Measurements from ENCODE around the gene RASGEF1B. TPM values are rescaled to one million over a fixed set of nuclear protein-coding genes. Genes with fewer than 3 reads are reported as not detected.

RASGEF1B gene
- total and polyA plus RNA-seq, 2 of the 4 experiments (the other 2 are of a cell fraction): 0.09 to 0.36 TPM

- Histone ChIP-seq H3K9me1 (ENCODE audit: insufficient read depth, low read length) (no peaks in the 10 kb centered on the region; the same call in 1 of the 2 replicates), H3K9me3 (ENCODE audit: control insufficient read depth, insufficient read depth, low read length) (no peaks in the 10 kb centered on the region), H4K8ac (ENCODE audit: low read depth in 2 of 2, low read length in 2 of 2) (no peak overlapping the region), H3K4ac (ENCODE audit: low read depth, low read length) (no peak overlapping the region), H2BK5ac (ENCODE audit: low read depth, low read length, poor library complexity, severe bottlenecking) (no peak overlapping the region), H3K4me3 (ENCODE audit: insufficient read depth, low read depth, low read length) (no peak overlapping the region), H3K4me2 (ENCODE audit: low read depth, low read length) (no peak overlapping the region), H2BK120ac (ENCODE audit: low read depth, low read length) (no peak overlapping the region), H3K14ac (replicated peaks; ENCODE audit: low read depth, low read length) (no peak overlapping the region), H3K23ac (ENCODE audit: low read depth, low read length) (no peak overlapping the region), H4K20me1 (ENCODE audit: insufficient read depth, low read length) (no peaks in the 10 kb centered on the region), H2BK15ac (ENCODE audit: low read depth, low read length) (no peak overlapping the region), H3K79me1 (ENCODE audit: low read depth in 1 of 2, low read length in 2 of 2) (no peaks in the 10 kb centered on the region), H3K36me3 (ENCODE audit: control insufficient read depth, insufficient read depth, low read length) (no peaks in the 10 kb centered on the region), H3K9ac (ENCODE audit: low read depth, low read length) (no peak overlapping the region), H2AFZ (replicated peaks; ENCODE audit: low read length, poor library complexity) (no peak overlapping the region), H3K4me1 (ENCODE audit: control insufficient read depth, insufficient read depth, low read length) (peaks cover 18% of the 10 kb centered on the region), H2BK20ac (ENCODE audit: low read depth, low read length) (no peak overlapping the region; the same call in 1 of the 2 replicates), H3K18ac (ENCODE audit: low read depth, low read length) (peak overlapping the region; percentile 51; the same call in 1 of the 2 replicates), H3K27me3 (ENCODE audit: control insufficient read depth, insufficient read depth, low read length) (no peaks in the 10 kb centered on the region), H4K91ac (ENCODE audit: insufficient read depth, low read depth, low read length) (no peak overlapping the region), H2AK9ac (replicated peaks; ENCODE audit: low read depth, low read length, poor library complexity) (no peak overlapping the region), H4K5ac (ENCODE audit: low read depth, low read length) (no peak overlapping the region), H3K27ac (ENCODE audit: insufficient read depth, low read length) (no peak overlapping the region), H2AK5ac (ENCODE audit: low read depth, low read length) (no peak overlapping the region), H3K56ac (ENCODE audit: extremely low read depth, insufficient read depth, low read length) (no peak overlapping the region)
- in situ Hi-C loops (cut with MboI; ENCODE audit: low sequenced_read_pairs): no loop called here
- WGBS, 2 experiments (ENCODE audit: extremely low coverage in 2 of 2, insufficient read length in 1 of 2): no CpG with 5 or more reads among the region's 1 CpG
- intact Hi-C loops (cut with micrococcal nuclease): no loop called here
- no peak for ATAC-seq (ENCODE audit: low read depth)
- ChIA-PET POLR2A (ENCODE audit: unreplicated experiment) (no interaction called here), CTCF (interaction anchor here (0.6 to 1.1 kb wide), 2 partner anchors 45 to 199 kb away, joined by 3 to 4 read pairs; no protein-coding TSS in a partner anchor)
- dilution Hi-C loops (cut with HindIII; ENCODE audit: low sequenced_read_pairs, unreplicated experiment): loop anchor here (25.0 kb wide), 1 partner anchor 415 kb away; no protein-coding TSS in a partner anchor
- no peak for DNase-seq
- BruUV-seq (replicated peaks): no TSS peak
- TF ChIP-seq RFX5 (IDR thresholded peaks at IDR 0.05; ENCODE audit: low read depth, low read length): no peak
- no peak for TF ChIP-seq CTCF (conservative IDR thresholded peaks at IDR 0.05; ENCODE audit: low read depth, low read length)
- TF ChIP-seq MAFK (IDR thresholded peaks at IDR 0.05; ENCODE audit: low read depth, low read length): no peak
- no peak for TF ChIP-seq RCOR1 (IDR thresholded peaks at IDR 0.05; ENCODE audit: insufficient replicate concordance, low read length)
- no peak for TF ChIP-seq CEBPB (IDR thresholded peaks at IDR 0.05; ENCODE audit: low read depth, low read length)
- TF ChIP-seq MXI1 (IDR thresholded peaks at IDR 0.05; ENCODE audit: borderline replicate concordance, low read depth, low read length): no peak
- TF ChIP-seq FOS (IDR thresholded peaks at IDR 0.05; ENCODE audit: low read depth, low read length): no peak
- TF ChIP-seq BHLHE40 (IDR thresholded peaks at IDR 0.05; ENCODE audit: low read depth, low read length): no peak
- no peak for TF ChIP-seq MAZ (IDR thresholded peaks at IDR 0.05; ENCODE audit: borderline replicate concordance, low read depth, low read length)
- TF ChIP-seq SMC3 (IDR thresholded peaks at IDR 0.05; ENCODE audit: low read depth, low read length): no peak
- no peak for TF ChIP-seq USF2 (IDR thresholded peaks at IDR 0.05; ENCODE audit: low read depth, low read length)
- TF ChIP-seq ELK1 (IDR thresholded peaks at IDR 0.05; ENCODE audit: borderline replicate concordance, low read depth, low read length): no peak
- TF ChIP-seq RAD21 (IDR thresholded peaks at IDR 0.05; ENCODE audit: low read length): no peak
- TF ChIP-seq POLR2A (IDR thresholded peaks at IDR 0.05; ENCODE audit: low read depth, low read length): no peak
- TF ChIP-seq CHD1 (IDR thresholded peaks at IDR 0.05; ENCODE audit: low read depth, low read length): no peak
- TF ChIP-seq NFE2L2 (IDR thresholded peaks at IDR 0.05; ENCODE audit: low read depth, low read length): no peak
These were observed 49.1 kb downstream of the RASGEF1B start for GRCh38 chr4:81422595-81422994.

All from IMR-90 (cell line).